ENCODE data around the gene RNU5D-1. TPM values are rescaled to one million over a fixed set of nuclear protein-coding genes. Genes with fewer than 3 reads are reported as not detected.

The RNU5D-1 gene
- polyA plus RNA-seq, 3 donors = not detected

- peak overlapping the region in 1 of 2 donors; percentile 21 for H3K4me3 Mint-ChIP-seq
- no peak overlapping the region for H3K27ac Mint-ChIP-seq
- no peak overlapping the region for H3K4me3 ChIP-seq (replicated peaks in 1 of 3; ENCODE audit: low read depth in 2 of 3, low read length in 3 of 3)
Measured at GRCh38 chr1:44696101-44696500, 34.9 kb downstream of the RNU5D-1 start.

GRCh38 chr1:44695671-44696070 lies 35.3 kb downstream of the RNU5D-1 start:
- no peaks in the 10 kb centered on the region for H3K79me2 ChIP-seq (ENCODE audit: insufficient read depth, low read length)
- H3K4me1 Mint-ChIP-seq = peaks cover 28% of the 10 kb centered on the region
- TF ChIP-seq CTCF (IDR thresholded peaks at IDR 0.05) = no peak
- H3K36me3 Mint-ChIP-seq = peaks cover 0 to 3% of the 10 kb centered on the region in 2 donors
- no peaks in the 10 kb centered on the region for H3K36me3 ChIP-seq (replicated peaks in 1 of 2; ENCODE audit: control insufficient read depth in 1 of 2, insufficient read depth in 2 of 2, low read length in 2 of 2)
- H3K9me3 ChIP-seq (replicated peaks in 1 of 2; ENCODE audit: control insufficient read depth in 1 of 2, insufficient read depth in 1 of 2, low read length in 2 of 2) = no peaks in the 10 kb centered on the region
- no peak overlapping the region for H3K4me3 Mint-ChIP-seq
- no peak overlapping the region for H3K27ac Mint-ChIP-seq
- peaks cover 2 to 21% (median 20%) of the 10 kb centered on the region in 3 donors for H3K27me3 Mint-ChIP-seq (ENCODE audit: low read depth in 3 of 3)
- WGBS (ENCODE audit: insufficient coverage) = 90% methylated on average over 2 of the region's 4 CpGs
- H3K9me3 Mint-ChIP-seq = no peaks in the 10 kb centered on the region
- intact Hi-C loops (cut with micrococcal nuclease) = no loop called here
- H2AFZ ChIP-seq (ENCODE audit: insufficient read depth, low read depth, low read length, poor library complexity, severe bottlenecking) = no peak overlapping the region
- H4K20me1 ChIP-seq (ENCODE audit: insufficient read depth, low read length) = no peaks in the 10 kb centered on the region
- peaks cover 30% of the 10 kb centered on the region in 2 donors for H3K4me1 ChIP-seq (ENCODE audit: control insufficient read depth in 1 of 2, insufficient read depth in 2 of 2, low read length in 2 of 2)
- no peak overlapping the region for H3K9ac ChIP-seq (ENCODE audit: insufficient read depth, low read length, poor library complexity, severe bottlenecking)
- no peak overlapping the region for H3K27ac ChIP-seq (ENCODE audit: low read depth in 1 of 2, low read length in 2 of 2)
- no peak overlapping the region for H3K4me3 ChIP-seq (replicated peaks in 1 of 3; ENCODE audit: low read depth in 2 of 3, low read length in 3 of 3)
- no peak for DNase-seq
- peaks cover 0 to 4% of the 10 kb centered on the region in 2 donors for H3K27me3 ChIP-seq (ENCODE audit: control insufficient read depth in 2 of 2, insufficient read depth in 2 of 2, low read length in 2 of 2)
- no peak overlapping the region for H3K4me2 ChIP-seq (replicated peaks; ENCODE audit: extremely low read depth, low read length, poor library complexity, severe bottlenecking)

More at GRCh38 chr1:44696101-44696500, 34.9 kb downstream of the RNU5D-1 start:
- H3K36me3 Mint-ChIP-seq = peaks cover 0 to 3% of the 10 kb centered on the region in 2 donors
- H3K27ac ChIP-seq (ENCODE audit: low read depth in 1 of 2, low read length in 2 of 2) = no peak overlapping the region
- no peak overlapping the region for H3K9ac ChIP-seq (ENCODE audit: insufficient read depth, low read length, poor library complexity, severe bottlenecking)
- H3K27me3 Mint-ChIP-seq (ENCODE audit: low read depth in 3 of 3) = peaks cover 6 to 24% (median 21%) of the 10 kb centered on the region in 3 donors
- peaks cover 0 to 8% of the 10 kb centered on the region in 2 donors for H3K27me3 ChIP-seq (ENCODE audit: control insufficient read depth in 2 of 2, insufficient read depth in 2 of 2, low read length in 2 of 2)
- H3K9me3 Mint-ChIP-seq = no peaks in the 10 kb centered on the region
- H3K79me2 ChIP-seq (ENCODE audit: insufficient read depth, low read length) = no peaks in the 10 kb centered on the region
- H3K4me1 Mint-ChIP-seq = peaks cover 28% of the 10 kb centered on the region
- no peak overlapping the region for H3K4me2 ChIP-seq (replicated peaks; ENCODE audit: extremely low read depth, low read length, poor library complexity, severe bottlenecking)
- intact Hi-C loops (cut with micrococcal nuclease) = no loop called here
- peaks cover 30% of the 10 kb centered on the region in 2 donors for H3K4me1 ChIP-seq (ENCODE audit: control insufficient read depth in 1 of 2, insufficient read depth in 2 of 2, low read length in 2 of 2)
- H4K20me1 ChIP-seq (ENCODE audit: insufficient read depth, low read length) = no peaks in the 10 kb centered on the region
- H2AFZ ChIP-seq (ENCODE audit: insufficient read depth, low read depth, low read length, poor library complexity, severe bottlenecking) = no peak overlapping the region
- DNase-seq = no peak
- H3K9me3 ChIP-seq (replicated peaks in 1 of 2; ENCODE audit: control insufficient read depth in 1 of 2, insufficient read depth in 1 of 2, low read length in 2 of 2) = no peaks in the 10 kb centered on the region
- H3K36me3 ChIP-seq (replicated peaks in 1 of 2; ENCODE audit: control insufficient read depth in 1 of 2, insufficient read depth in 2 of 2, low read length in 2 of 2) = no peaks in the 10 kb centered on the region
- WGBS (ENCODE audit: insufficient coverage) = 83% methylated on average over 1 of the region's 3 CpGs
- no peak for TF ChIP-seq CTCF (IDR thresholded peaks at IDR 0.05)

Measured in CD14-positive monocyte (primary cell).